OCI-LY1 (cell line): ENCODE data around the gene WLS.

ENCODE experiments used
- EZH2 ChIP-seq: fragments of 200-600 bp; sonication (generic), shearing (Covaris generic); IDR thresholded peaks from 2 replicates; pipeline ENCODE4 v1.8.0; 2017; ENCODE audit warnings: borderline replicate concordance, mixed run types, mild to moderate bottlenecking, antibody characterized with exemption, low read length, moderate library complexity, mixed read lengths
- TF ChIP-seq, protein P1 (sequence below): fragments of 200-600 bp; sonication (generic), shearing (Covaris generic); IDR thresholded peaks from 2 replicates; pipeline ENCODE4 v1.5.1; 2017; ENCODE audit warnings: mild to moderate bottlenecking, antibody characterized with exemption, low read length, moderate library complexity, mixed read lengths

DNA sequence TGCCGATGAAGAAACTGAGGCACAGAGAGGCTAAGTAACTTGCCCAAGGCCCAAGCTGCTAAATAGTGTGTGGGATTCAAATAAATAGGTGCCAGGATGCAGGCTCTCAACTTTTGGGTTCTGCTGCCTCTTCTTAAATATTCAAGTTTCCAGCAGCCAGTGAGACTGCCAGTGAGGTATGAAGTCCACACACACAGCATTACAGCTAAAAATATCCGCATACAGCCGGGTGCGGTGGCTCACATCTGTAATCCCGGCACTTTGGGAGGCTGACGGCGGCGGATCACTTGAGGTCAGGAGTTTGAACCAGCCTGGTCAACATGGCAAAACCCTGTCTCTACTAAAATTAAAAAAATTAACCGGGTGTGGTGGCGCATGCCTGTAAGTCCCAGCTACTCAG, 103.5 kb downstream of the WLS start:
- TF ChIP-seq, protein P1, sequence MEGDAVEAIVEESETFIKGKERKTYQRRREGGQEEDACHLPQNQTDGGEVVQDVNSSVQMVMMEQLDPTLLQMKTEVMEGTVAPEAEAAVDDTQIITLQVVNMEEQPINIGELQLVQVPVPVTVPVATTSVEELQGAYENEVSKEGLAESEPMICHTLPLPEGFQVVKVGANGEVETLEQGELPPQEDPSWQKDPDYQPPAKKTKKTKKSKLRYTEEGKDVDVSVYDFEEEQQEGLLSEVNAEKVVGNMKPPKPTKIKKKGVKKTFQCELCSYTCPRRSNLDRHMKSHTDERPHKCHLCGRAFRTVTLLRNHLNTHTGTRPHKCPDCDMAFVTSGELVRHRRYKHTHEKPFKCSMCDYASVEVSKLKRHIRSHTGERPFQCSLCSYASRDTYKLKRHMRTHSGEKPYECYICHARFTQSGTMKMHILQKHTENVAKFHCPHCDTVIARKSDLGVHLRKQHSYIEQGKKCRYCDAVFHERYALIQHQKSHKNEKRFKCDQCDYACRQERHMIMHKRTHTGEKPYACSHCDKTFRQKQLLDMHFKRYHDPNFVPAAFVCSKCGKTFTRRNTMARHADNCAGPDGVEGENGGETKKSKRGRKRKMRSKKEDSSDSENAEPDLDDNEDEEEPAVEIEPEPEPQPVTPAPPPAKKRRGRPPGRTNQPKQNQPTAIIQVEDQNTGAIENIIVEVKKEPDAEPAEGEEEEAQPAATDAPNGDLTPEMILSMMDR = no peak
- TF ChIP-seq EZH2 = no peak
